Measurements from ENCODE around the gene SUGCT. TPM values are rescaled to one million over a fixed set of nuclear protein-coding genes. Genes with fewer than 3 reads are reported as not detected.

The SUGCT gene
- total and polyA plus RNA-seq, 2 of the 8 experiments (the other 6 are each of a cell fraction or from before 2014, with no cell fraction given) = 2.8 to 5.4 TPM

GRCh38 chr7:40885503-40885902 is 750.7 kb downstream of the SUGCT start:
- no peak overlapping the region for H3K27ac ChIP-seq (ENCODE audit: low read depth, low read length)
- TF ChIP-seq SRF (IDR thresholded peaks at IDR 0.05; ENCODE audit: low read depth, low read length) (no peak), ASH2L (IDR thresholded peaks at IDR 0.05; ENCODE audit: low read length) (no peak), TCF12 (IDR thresholded peaks at IDR 0.05; ENCODE audit: low read depth, low read length) (no peak), KDM5A (IDR thresholded peaks at IDR 0.05; ENCODE audit: low read length) (no peak)
- H3K56ac ChIP-seq (replicated peaks; ENCODE audit: insufficient read length, low read depth, low read length) = no peak overlapping the region
- H3K4me3 ChIP-seq (ENCODE audit: extremely low read depth in 1 of 4, insufficient read depth in 2 of 4, low read depth in 3 of 4, low read length in 4 of 4) = no peak overlapping the region
- H3K9ac ChIP-seq (replicated peaks in 1 of 4; ENCODE audit: extremely low read depth in 1 of 4, low read depth in 3 of 4, low read length in 3 of 4) = no peak overlapping the region
- H3K23me2 ChIP-seq (ENCODE audit: low read depth, low read length) = no peaks in the 10 kb centered on the region
- H4K91ac ChIP-seq (replicated peaks; ENCODE audit: insufficient read length, low read length) = no peak overlapping the region
- H2AK5ac ChIP-seq (ENCODE audit: low read depth, low read length) = no peak overlapping the region
- no peak for DNase-seq (ENCODE audit: low read depth in 1 of 2, low spot score in 2 of 2)
- no peaks in the 10 kb centered on the region for H3K27me3 ChIP-seq (replicated peaks in 1 of 4; ENCODE audit: control insufficient read depth in 3 of 4, extremely low read depth in 1 of 4, insufficient read depth in 3 of 4, low read length in 3 of 4)
- no peaks in the 10 kb centered on the region for H3K79me1 ChIP-seq (ENCODE audit: low read depth, low read length)
- FAIRE-seq = no peak
- ChIA-PET CTCF (ENCODE audit: partially characterized antibody) (interaction anchor here (1.2 kb wide), 1 partner anchor 8 kb away, joined by 3 read pairs; no protein-coding TSS in a partner anchor), POLR2A (ENCODE audit: partially characterized antibody) (no interaction called here)
- 85% methylated on average over 2 of the region's 2 CpGs; no CpG with 5 or more reads in 1 of the 2 experiments for WGBS, 2 experiments (ENCODE audit: extremely low coverage in 1 of 2, insufficient coverage in 1 of 2, insufficient read length in 1 of 2, insufficient replicate concordance in 2 of 2, low coverage in 1 of 2, low lambda C conversion rate in 2 of 2, missing lambda C conversion rate in 1 of 2)
- H3K36me3 ChIP-seq (ENCODE audit: control insufficient read depth in 2 of 4, insufficient read depth in 4 of 4, low read length in 3 of 4) = no peaks in the 10 kb centered on the region
- H3K79me2 ChIP-seq (ENCODE audit: control insufficient read depth in 1 of 2, insufficient read depth in 2 of 2, low read length in 2 of 2) = no peaks in the 10 kb centered on the region
- no peak overlapping the region for H4K5ac ChIP-seq (ENCODE audit: insufficient read length, low read depth, low read length)
- no peak overlapping the region for H2BK120ac ChIP-seq (replicated peaks; ENCODE audit: low read depth, low read length)
- no peak overlapping the region for H2BK15ac ChIP-seq (ENCODE audit: low read length)
- H2AFZ ChIP-seq (ENCODE audit: low read length) = no peak overlapping the region
- no peak overlapping the region for H3K4me2 ChIP-seq (ENCODE audit: insufficient read depth in 1 of 2, low read depth in 2 of 2, low read length in 2 of 2)
- H3K18ac ChIP-seq (ENCODE audit: extremely low read depth, low read length) = no peak overlapping the region
- H4K8ac ChIP-seq (ENCODE audit: extremely low read depth, insufficient read depth, low read length) = no peak overlapping the region
- H3K4ac ChIP-seq (replicated peaks; ENCODE audit: insufficient read length, low read depth, low read length) = no peak overlapping the region
- H2BK20ac ChIP-seq (ENCODE audit: low read length) = no peak overlapping the region
- H2BK12ac ChIP-seq (ENCODE audit: low read depth, low read length) = no peak overlapping the region
- no peaks in the 10 kb centered on the region for H4K20me1 ChIP-seq (replicated peaks in 1 of 2; ENCODE audit: control insufficient read depth in 1 of 2, insufficient read depth in 2 of 2, low read length in 2 of 2)
- no peak overlapping the region for H3K23ac ChIP-seq (ENCODE audit: insufficient read length)
- no peak overlapping the region for H3K14ac ChIP-seq (ENCODE audit: insufficient read length)
- H2BK5ac ChIP-seq (ENCODE audit: low read depth, low read length) = no peak overlapping the region
- no peaks in the 10 kb centered on the region for H3K4me1 ChIP-seq (replicated peaks in 1 of 4; ENCODE audit: control insufficient read depth in 3 of 4, insufficient read depth in 4 of 4, low read length in 3 of 4)
- peaks cover 0 to 3% of the 10 kb centered on the region in 2 experiments; a peak in 1 of 4 replicates for H3K9me3 ChIP-seq (ENCODE audit: insufficient read depth in 2 of 2, low read depth in 1 of 2, low read length in 1 of 2)
